Neural cell (in vitro differentiated cells): ENCODE data around the gene SH3BP5. TPM values are rescaled to one million over a fixed set of nuclear protein-coding genes. Genes with fewer than 3 reads are reported as not detected.

Experiments
- H2AFZ ChIP-seq: fragments of 200-600, 300-800 bp; sonication (generic), shearing (Covaris generic); 2 replicates; pipeline ENCODE4 v1.6.0; 2014; ENCODE audit warnings: low read depth, mild to moderate bottlenecking, antibody characterized with exemption, low read length, moderate library complexity
- H3F3A ChIP-seq: fragments of 200-600 bp; shearing (Covaris generic); 2 replicates; pipeline ENCODE4 v1.6.1; 2016; ENCODE audit warnings: mild to moderate bottlenecking, moderate library complexity, mixed read lengths, antibody characterized with exemption, low read length; ENCODE audit not compliant: insufficient read depth, poor library complexity, severe bottlenecking
- H3K27ac ChIP-seq: fragments of 200-600, 300-800 bp; sonication (generic), shearing (Covaris generic); 2 replicates; pipeline ENCODE4 v1.5.1; 2014; ENCODE audit warnings: mild to moderate bottlenecking, low read length, moderate library complexity
- H3K27me3 ChIP-seq: fragments of 300-800, 200-600 bp; sonication (generic), shearing (Covaris generic); 2 replicates; pipeline ENCODE4 v1.6.0; 2014; ENCODE audit warnings: mild to moderate bottlenecking, low read depth, low read length, moderate library complexity; ENCODE audit not compliant: insufficient read depth
- H3K36me3 ChIP-seq: fragments of 300-800, 200-600 bp; sonication (generic), shearing (Covaris generic); 2 replicates; pipeline ENCODE4 v1.5.1; 2014; ENCODE audit warnings: mild to moderate bottlenecking, antibody characterized with exemption, low read length, moderate library complexity; ENCODE audit not compliant: insufficient read depth
- H3K4me2 ChIP-seq: fragments of 300-800, 200-600 bp; sonication (generic), shearing (Covaris generic); 2 replicates; pipeline ENCODE4 v1.6.0; 2014; ENCODE audit warnings: mild to moderate bottlenecking, low read length
- H3K4me3 ChIP-seq: fragments of 300-800, 200-600 bp; sonication (generic), shearing (Covaris generic); 2 replicates; pipeline ENCODE4 v1.5.1; 2014; ENCODE audit warnings: mild to moderate bottlenecking, low read length, moderate library complexity
- H3K79me2 ChIP-seq: fragments of 200-600 bp; shearing (Covaris generic); replicated peaks from 2 replicates; pipeline ENCODE4 v1.6.0; 2014; ENCODE audit warnings: mild to moderate bottlenecking, low read length, moderate library complexity; ENCODE audit not compliant: insufficient read depth
- H3K9ac ChIP-seq: fragments of 300-800, 200-600 bp; sonication (generic), shearing (Covaris generic); 2 replicates; pipeline ENCODE4 v1.6.1; 2016; ENCODE audit warnings: mild to moderate bottlenecking, low read length, mixed read lengths
- H3K9me2 ChIP-seq: fragments of 200-600 bp; shearing (Covaris generic); 2 replicates; pipeline ENCODE4 v1.6.1; 2016; ENCODE audit warnings: mild to moderate bottlenecking, low read length, mixed read lengths; ENCODE audit not compliant: insufficient read depth
- H3K9me3 ChIP-seq: fragments of 200-600, 300-800 bp; sonication (generic), shearing (Covaris generic); 2 replicates; pipeline ENCODE4 v1.6.1; 2016; ENCODE audit warnings: mild to moderate bottlenecking, mixed run types, low read length, moderate library complexity, mixed read lengths
- H4K20me1 ChIP-seq: fragments of 200-600 bp; shearing (Covaris generic); 2 replicates; pipeline ENCODE4 v1.6.1; 2016; ENCODE audit warnings: mild to moderate bottlenecking, mixed run types; ENCODE audit not compliant: insufficient read depth
- EP300 ChIP-seq: fragments of 450-650 bp; conservative IDR thresholded peaks from 2 replicates; pipeline ENCODE4 v1.6.1; 2014; ENCODE audit warnings: antibody characterized with exemption, mild to moderate bottlenecking, moderate library complexity; ENCODE audit not compliant: poor library complexity, severe bottlenecking
- EZH2 ChIP-seq: fragments of 200-600, 300-800 bp; shearing (Covaris generic), sonication (generic); IDR thresholded peaks from 2 replicates; pipeline ENCODE4 v1.6.1; 2014; ENCODE audit warnings: antibody characterized with exemption, low read length, borderline replicate concordance, mild to moderate bottlenecking; ENCODE audit not compliant: insufficient read depth, poor library complexity, severe bottlenecking
- MXI1 ChIP-seq: fragments of 450-650 bp; conservative IDR thresholded peaks from 2 replicates; pipeline ENCODE4 v1.6.1; 2014; ENCODE audit warnings: antibody characterized with exemption, mild to moderate bottlenecking; ENCODE audit not compliant: poor library complexity, severe bottlenecking
- POLR2AphosphoS5 ChIP-seq: IDR thresholded peaks from 2 replicates; pipeline ENCODE4 v1.6.1; 2012
- RAD21 ChIP-seq: fragments of 450-650 bp; conservative IDR thresholded peaks from 2 replicates; pipeline ENCODE4 v1.6.1; 2014; ENCODE audit warnings: antibody characterized with exemption, mild to moderate bottlenecking, moderate library complexity
- SMC3 ChIP-seq: fragments of 450-650 bp; conservative IDR thresholded peaks from 2 replicates; pipeline ENCODE4 v1.6.1; 2014; ENCODE audit warnings: antibody characterized with exemption, mild to moderate bottlenecking, moderate library complexity; ENCODE audit not compliant: poor library complexity
- TAF1 ChIP-seq: IDR thresholded peaks from 2 replicates; pipeline ENCODE4 v1.6.1; 2012; ENCODE audit warnings: low read depth
- polyA plus RNA-seq: library from polyadenylated mRNA; depleted of rRNA; stranded (reverse); fragments of >200 nt; gene quantifications from 2 replicates; pipeline ENCODE4 v1.2.3, GENCODE V29; 2014
- TF ChIP-seq, protein P1 (sequence below): fragments of 450-650 bp; IDR thresholded peaks from 2 replicates; pipeline ENCODE4 v1.5.1; 2014; ENCODE audit warnings: antibody characterized with exemption, mild to moderate bottlenecking, moderate library complexity; ENCODE audit not compliant: poor library complexity, severe bottlenecking
- TF ChIP-seq, protein P2 (sequence below): IDR thresholded peaks from 2 replicates; pipeline ENCODE4 v1.6.1; 2012; ENCODE audit warnings: borderline replicate concordance

SH3BP5 gene
- polyA plus RNA-seq, 1 donor from 2014 or later, result 166 TPM

DNA sequence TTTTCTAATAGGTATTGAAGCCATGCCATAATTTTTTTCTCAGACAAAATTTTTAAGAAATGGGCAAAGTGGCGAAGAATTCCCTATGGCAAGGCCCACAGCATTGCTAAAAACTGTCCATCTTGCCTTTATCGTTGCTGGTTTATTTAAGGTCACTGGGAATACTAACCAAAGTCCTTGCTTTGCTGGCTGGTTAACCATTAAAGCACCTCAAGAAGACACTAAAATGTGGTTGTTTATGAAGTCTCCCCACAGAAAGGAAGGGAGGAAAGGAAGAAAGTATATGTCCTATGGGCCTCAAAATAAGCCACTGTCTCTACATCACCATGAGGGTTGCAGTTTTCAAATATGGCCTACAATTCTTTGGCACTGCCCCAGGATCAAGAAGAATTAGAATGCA is 13.2 kb downstream of the SH3BP5 start:
- no peak overlapping the region for H2AFZ ChIP-seq
- peaks cover 25% of the 10 kb centered on the region for H3K79me2 ChIP-seq
- H3K9me3 ChIP-seq, result no peaks in the 10 kb centered on the region
- no peak for TF ChIP-seq POLR2AphosphoS5
- no peaks in the 10 kb centered on the region for H3K36me3 ChIP-seq
- no peaks in the 10 kb centered on the region for H4K20me1 ChIP-seq
- no peak overlapping the region for H3K27ac ChIP-seq
- H3K9me2 ChIP-seq, result no peaks in the 10 kb centered on the region
- no peak overlapping the region for H3K9ac ChIP-seq
- no peaks in the 10 kb centered on the region for H3F3A ChIP-seq
- H3K4me3 ChIP-seq, result no peak overlapping the region
- no peak overlapping the region for H3K4me2 ChIP-seq
- no peaks in the 10 kb centered on the region for H3K27me3 ChIP-seq

DNA sequence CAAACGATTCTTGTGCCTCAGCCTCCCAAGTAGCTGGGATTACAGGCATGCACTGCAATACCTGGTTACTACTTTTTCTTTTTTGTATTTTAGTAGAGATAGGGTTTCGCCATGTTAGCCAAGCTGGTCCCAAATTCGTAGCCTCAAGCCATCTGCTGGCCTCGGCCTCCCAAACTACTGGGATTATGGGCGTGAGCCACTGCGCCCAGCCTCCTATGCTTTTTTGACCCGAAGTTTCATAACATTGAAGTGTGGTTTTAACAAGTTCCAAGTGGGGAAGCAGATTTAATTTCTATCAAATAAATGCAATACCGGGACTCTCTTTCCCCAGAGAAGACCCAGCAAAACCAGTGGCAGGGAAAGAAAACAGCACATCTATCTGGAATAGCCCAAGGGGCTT is 13.7 kb downstream of the SH3BP5 start:
- H3K4me3 ChIP-seq, result no peak overlapping the region
- TF ChIP-seq SMC3 (no peak), RAD21 (no peak), MXI1 (no peak), TAF1 (no peak), POLR2AphosphoS5 (no peak), EZH2 (no peak), EP300 (no peak)
- TF ChIP-seq, protein P1, sequence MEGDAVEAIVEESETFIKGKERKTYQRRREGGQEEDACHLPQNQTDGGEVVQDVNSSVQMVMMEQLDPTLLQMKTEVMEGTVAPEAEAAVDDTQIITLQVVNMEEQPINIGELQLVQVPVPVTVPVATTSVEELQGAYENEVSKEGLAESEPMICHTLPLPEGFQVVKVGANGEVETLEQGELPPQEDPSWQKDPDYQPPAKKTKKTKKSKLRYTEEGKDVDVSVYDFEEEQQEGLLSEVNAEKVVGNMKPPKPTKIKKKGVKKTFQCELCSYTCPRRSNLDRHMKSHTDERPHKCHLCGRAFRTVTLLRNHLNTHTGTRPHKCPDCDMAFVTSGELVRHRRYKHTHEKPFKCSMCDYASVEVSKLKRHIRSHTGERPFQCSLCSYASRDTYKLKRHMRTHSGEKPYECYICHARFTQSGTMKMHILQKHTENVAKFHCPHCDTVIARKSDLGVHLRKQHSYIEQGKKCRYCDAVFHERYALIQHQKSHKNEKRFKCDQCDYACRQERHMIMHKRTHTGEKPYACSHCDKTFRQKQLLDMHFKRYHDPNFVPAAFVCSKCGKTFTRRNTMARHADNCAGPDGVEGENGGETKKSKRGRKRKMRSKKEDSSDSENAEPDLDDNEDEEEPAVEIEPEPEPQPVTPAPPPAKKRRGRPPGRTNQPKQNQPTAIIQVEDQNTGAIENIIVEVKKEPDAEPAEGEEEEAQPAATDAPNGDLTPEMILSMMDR, result no peak
- TF ChIP-seq, protein P2, sequence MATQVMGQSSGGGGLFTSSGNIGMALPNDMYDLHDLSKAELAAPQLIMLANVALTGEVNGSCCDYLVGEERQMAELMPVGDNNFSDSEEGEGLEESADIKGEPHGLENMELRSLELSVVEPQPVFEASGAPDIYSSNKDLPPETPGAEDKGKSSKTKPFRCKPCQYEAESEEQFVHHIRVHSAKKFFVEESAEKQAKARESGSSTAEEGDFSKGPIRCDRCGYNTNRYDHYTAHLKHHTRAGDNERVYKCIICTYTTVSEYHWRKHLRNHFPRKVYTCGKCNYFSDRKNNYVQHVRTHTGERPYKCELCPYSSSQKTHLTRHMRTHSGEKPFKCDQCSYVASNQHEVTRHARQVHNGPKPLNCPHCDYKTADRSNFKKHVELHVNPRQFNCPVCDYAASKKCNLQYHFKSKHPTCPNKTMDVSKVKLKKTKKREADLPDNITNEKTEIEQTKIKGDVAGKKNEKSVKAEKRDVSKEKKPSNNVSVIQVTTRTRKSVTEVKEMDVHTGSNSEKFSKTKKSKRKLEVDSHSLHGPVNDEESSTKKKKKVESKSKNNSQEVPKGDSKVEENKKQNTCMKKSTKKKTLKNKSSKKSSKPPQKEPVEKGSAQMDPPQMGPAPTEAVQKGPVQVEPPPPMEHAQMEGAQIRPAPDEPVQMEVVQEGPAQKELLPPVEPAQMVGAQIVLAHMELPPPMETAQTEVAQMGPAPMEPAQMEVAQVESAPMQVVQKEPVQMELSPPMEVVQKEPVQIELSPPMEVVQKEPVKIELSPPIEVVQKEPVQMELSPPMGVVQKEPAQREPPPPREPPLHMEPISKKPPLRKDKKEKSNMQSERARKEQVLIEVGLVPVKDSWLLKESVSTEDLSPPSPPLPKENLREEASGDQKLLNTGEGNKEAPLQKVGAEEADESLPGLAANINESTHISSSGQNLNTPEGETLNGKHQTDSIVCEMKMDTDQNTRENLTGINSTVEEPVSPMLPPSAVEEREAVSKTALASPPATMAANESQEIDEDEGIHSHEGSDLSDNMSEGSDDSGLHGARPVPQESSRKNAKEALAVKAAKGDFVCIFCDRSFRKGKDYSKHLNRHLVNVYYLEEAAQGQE, result no peak
- H3K27ac ChIP-seq, result no peak overlapping the region
- H3K36me3 ChIP-seq, result no peaks in the 10 kb centered on the region
- H3K79me2 ChIP-seq, result peaks cover 22% of the 10 kb centered on the region
- H2AFZ ChIP-seq, result no peak overlapping the region
- no peaks in the 10 kb centered on the region for H3F3A ChIP-seq
- no peak overlapping the region for H3K4me2 ChIP-seq
- H3K9ac ChIP-seq, result no peak overlapping the region
- no peaks in the 10 kb centered on the region for H4K20me1 ChIP-seq
- H3K27me3 ChIP-seq, result no peaks in the 10 kb centered on the region
- H3K9me3 ChIP-seq, result no peaks in the 10 kb centered on the region
- H3K9me2 ChIP-seq, result no peaks in the 10 kb centered on the region

DNA sequence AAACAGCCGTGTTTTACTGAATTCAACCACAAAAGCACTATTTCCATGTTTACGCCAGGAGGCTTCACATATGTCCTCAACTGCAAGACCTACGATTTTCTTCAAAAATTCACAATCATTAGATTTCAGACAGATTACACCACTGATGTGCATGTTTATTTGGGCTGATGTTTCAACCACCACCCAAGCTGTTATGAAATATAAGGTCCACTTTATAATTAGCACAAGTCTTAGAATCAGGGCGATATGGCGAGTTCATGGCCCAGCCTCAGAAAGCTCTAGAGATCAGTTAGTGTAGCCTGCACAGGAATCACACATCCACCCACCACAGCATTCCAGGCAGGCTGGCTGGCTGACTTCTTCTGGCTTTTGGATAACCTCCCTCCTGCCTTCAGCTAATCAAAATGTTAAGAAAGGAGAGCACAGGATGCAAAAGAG is 15.4 kb downstream of the SH3BP5 start:
- H3F3A ChIP-seq, result no peaks in the 10 kb centered on the region
- no peak overlapping the region for H3K4me3 ChIP-seq
- H4K20me1 ChIP-seq, result no peaks in the 10 kb centered on the region
- peaks cover 20% of the 10 kb centered on the region for H3K79me2 ChIP-seq
- no peak overlapping the region for H2AFZ ChIP-seq
- no peak for TF ChIP-seq TAF1
- no peak for TF ChIP-seq EP300
- TF ChIP-seq EZH2, result no peak
- TF ChIP-seq SMC3, result no peak
- TF ChIP-seq, protein P2, result no peak
- TF ChIP-seq, protein P1, result no peak
- no peak for TF ChIP-seq MXI1
- TF ChIP-seq POLR2AphosphoS5, result no peak
- TF ChIP-seq RAD21, result no peak
- no peak overlapping the region for H3K27ac ChIP-seq
- no peak overlapping the region for H3K9ac ChIP-seq
- H3K27me3 ChIP-seq, result no peaks in the 10 kb centered on the region
- no peaks in the 10 kb centered on the region for H3K9me3 ChIP-seq
- no peaks in the 10 kb centered on the region for H3K36me3 ChIP-seq
- no peaks in the 10 kb centered on the region for H3K9me2 ChIP-seq
- no peak overlapping the region for H3K4me2 ChIP-seq
